H9 (cell line): Measurements from ENCODE around the gene MRLN. TPM values are rescaled to one million over a fixed set of nuclear protein-coding genes. Genes with fewer than 3 reads are reported as not detected.
A peak's percentile ranks its signal among the peaks of the same experiment; 100 is the strongest.

Experiments used
- DNase-seq: peaks from one replicate; pipeline ENCODE4 v3.0.0-alpha.2; 2017
- H2AFZ ChIP-seq: one replicate; pipeline ENCODE4 v1.6.1; 2013; ENCODE audit warnings: mild to moderate bottlenecking, low read length, control low read depth, moderate library complexity
- H2AK5ac ChIP-seq: 2 replicates; pipeline ENCODE4 v1.6.1; 2013; ENCODE audit warnings: low read length, control low read depth, mixed read lengths; ENCODE audit not compliant: insufficient read length
- H2BK120ac ChIP-seq: one replicate; pipeline ENCODE4 v1.6.1; 2013; ENCODE audit warnings: low read depth, mild to moderate bottlenecking, low read length, control low read depth, inconsistent platforms; ENCODE audit not compliant: poor library complexity, severe bottlenecking
- H2BK12ac ChIP-seq: 2 replicates; pipeline ENCODE4 v1.6.1; 2013; ENCODE audit warnings: low read length, control low read depth, mixed read lengths, low read depth; ENCODE audit not compliant: insufficient read length
- H2BK15ac ChIP-seq: 2 replicates; pipeline ENCODE4 v1.6.1; 2013; ENCODE audit warnings: low read depth, low read length, control low read depth
- H2BK20ac ChIP-seq: one replicate; pipeline ENCODE4 v1.6.1; 2013; ENCODE audit warnings: low read depth, mild to moderate bottlenecking, low read length, control low read depth, inconsistent platforms; ENCODE audit not compliant: poor library complexity, severe bottlenecking
- H2BK5ac ChIP-seq: 2 replicates; pipeline ENCODE4 v1.6.1; 2013; ENCODE audit warnings: low read length, control low read depth, mixed read lengths; ENCODE audit not compliant: insufficient read length
- H3K14ac ChIP-seq: 2 replicates; pipeline ENCODE4 v1.6.1; 2013; ENCODE audit warnings: low read length, control low read depth; ENCODE audit not compliant: insufficient read depth
- H3K18ac ChIP-seq: 2 replicates; pipeline ENCODE4 v1.6.1; 2013; ENCODE audit warnings: low read depth, mild to moderate bottlenecking, mixed read lengths, low read length, control low read depth; ENCODE audit not compliant: insufficient read length
- H3K23ac ChIP-seq: 2 replicates; pipeline ENCODE4 v1.6.1; 2013; ENCODE audit warnings: low read length, control low read depth, mixed read lengths, low read depth; ENCODE audit not compliant: insufficient read length
- H3K23me2 ChIP-seq: 2 replicates; pipeline ENCODE4 v1.6.1; 2013; ENCODE audit warnings: low read depth, mild to moderate bottlenecking, mixed read lengths, low read length, control low read depth; ENCODE audit not compliant: insufficient read length, poor library complexity, severe bottlenecking
- H3K27ac ChIP-seq: 2 replicates; pipeline ENCODE4 v1.5.1; 2013; ENCODE audit warnings: low read length, control low read depth, mixed read lengths, low read depth; ENCODE audit not compliant: insufficient read length
- H3K27me3 ChIP-seq: 2 replicates; pipeline ENCODE4 v1.6.1; 2013; ENCODE audit warnings: low read length, control low read depth, inconsistent platforms; ENCODE audit not compliant: insufficient read depth
- H3K4ac ChIP-seq: 2 replicates; pipeline ENCODE4 v1.6.1; 2013; ENCODE audit warnings: low read depth, mild to moderate bottlenecking, control low read depth, inconsistent platforms, low read length, moderate library complexity
- H3K4me1 ChIP-seq: 2 replicates; pipeline ENCODE4 v1.6.1; 2013; ENCODE audit warnings: low read length, control low read depth, inconsistent platforms; ENCODE audit not compliant: insufficient read depth
- H3K4me2 ChIP-seq: 2 replicates; pipeline ENCODE4 v1.6.1; 2013; ENCODE audit warnings: low read length, control low read depth, mixed read lengths; ENCODE audit not compliant: insufficient read length, insufficient read depth
- H3K56ac ChIP-seq: 2 replicates; pipeline ENCODE4 v1.6.1; 2013; ENCODE audit warnings: low read depth, mild to moderate bottlenecking, mixed read lengths, low read length, control low read depth; ENCODE audit not compliant: insufficient read length
- H3K79me1 ChIP-seq: 2 replicates; pipeline ENCODE4 v1.6.1; 2013; ENCODE audit warnings: low read depth, mild to moderate bottlenecking, moderate library complexity, low read length, control low read depth, inconsistent platforms; ENCODE audit not compliant: insufficient read depth, poor library complexity, severe bottlenecking
- H3K79me2 ChIP-seq: 2 replicates; pipeline ENCODE4 v1.6.1; 2013; ENCODE audit warnings: low read length, control low read depth, inconsistent platforms; ENCODE audit not compliant: insufficient read depth
- H3K9ac ChIP-seq: 2 replicates; pipeline ENCODE4 v1.6.1; 2013; ENCODE audit warnings: low read length, control low read depth, mixed read lengths; ENCODE audit not compliant: insufficient read length; ENCODE audit errors: extremely low read depth
- H3K9me3 ChIP-seq: one replicate; pipeline ENCODE4 v1.6.1; 2013; ENCODE audit warnings: low read depth, low read length, inconsistent platforms; ENCODE audit not compliant: control insufficient read depth
- H3T11ph ChIP-seq: one replicate; pipeline ENCODE4 v1.6.1; 2013; ENCODE audit warnings: mild to moderate bottlenecking, low read length, control low read depth, inconsistent platforms
- H4K20me1 ChIP-seq: one replicate; pipeline ENCODE4 v1.6.1; 2013; ENCODE audit not compliant: control insufficient read depth, insufficient read length, insufficient read depth
- H4K5ac ChIP-seq: 2 replicates; pipeline ENCODE4 v1.6.1; 2013; ENCODE audit warnings: low read depth, mild to moderate bottlenecking, mixed read lengths, low read length, control low read depth; ENCODE audit not compliant: insufficient read length
- H4K8ac ChIP-seq: replicated peaks from 2 replicates; pipeline ENCODE4 v1.6.1; 2013; ENCODE audit warnings: low read length, control low read depth, mixed read lengths, low read depth; ENCODE audit not compliant: insufficient read length
- H4K91ac ChIP-seq: 2 replicates; pipeline ENCODE4 v1.6.1; 2013; ENCODE audit warnings: low read depth, mild to moderate bottlenecking, moderate library complexity, mixed read lengths, low read length, control low read depth; ENCODE audit not compliant: insufficient read length
- H3K27ac Mint-ChIP-seq, 3 experiments: 2 replicates in 2 of 3; 3 replicates in 1 of 3; pipeline ENCODE4 v1.8.0; 2020 to 2021; ENCODE audit warnings: mixed read lengths in 3 of 3, mild to moderate bottlenecking in 1 of 3, moderate library complexity in 1 of 3
- H3K27me3 Mint-ChIP-seq: 2 replicates; pipeline ENCODE4 v1.8.0; 2021; ENCODE audit warnings: low read depth, mild to moderate bottlenecking, moderate library complexity, mixed read lengths
- H3K36me3 Mint-ChIP-seq, 3 experiments: 2 replicates in 2 of 3; 3 replicates in 1 of 3; pipeline ENCODE4 v1.8.0; 2020 to 2021; ENCODE audit warnings: low read depth in 3 of 3, mixed read lengths in 3 of 3; ENCODE audit not compliant: insufficient read depth in 1 of 3
- H3K4me1 Mint-ChIP-seq, 2 experiments: 2 replicates each; pipeline ENCODE4 v1.8.0; 2020; ENCODE audit warnings: mixed read lengths in 2 of 2
- H3K4me3 Mint-ChIP-seq, 2 experiments: 2 replicates in 1 of 2; 3 replicates in 1 of 2; pipeline ENCODE4 v1.8.0; 2020 to 2021; ENCODE audit warnings: mild to moderate bottlenecking in 2 of 2, mixed read lengths in 2 of 2, moderate library complexity in 1 of 2
- H3K9me3 Mint-ChIP-seq, 2 experiments: 2 replicates in 1 of 2; 3 replicates in 1 of 2; pipeline ENCODE4 v1.8.0; 2020; ENCODE audit warnings: mild to moderate bottlenecking in 2 of 2, mixed read lengths in 2 of 2, moderate library complexity in 1 of 2
- CTCF ChIP-seq: fragments of 200-600 bp; sonication (generic); conservative IDR thresholded peaks from 3 replicates; pipeline ENCODE4 v1.8.0; 2021; ENCODE audit warnings: antibody characterized with exemption, mild to moderate bottlenecking
- WGBS: extraction: QIAGEN DNeasy Blood & Tissue Kit; methylation state at CpG from one replicate; pipeline ENCODE4 v1.1.7; 2013; ENCODE audit warnings: missing lambda C conversion rate, low lambda C conversion rate, mixed read lengths; ENCODE audit not compliant: insufficient read length; ENCODE audit errors: extremely low coverage; 5-methylcytosine and 5-hydroxymethylcytosine counted together
- total RNA-seq: library from RNA; stranded (reverse); gene quantifications from 2 replicates; pipeline ENCODE4 v1.2.1, GENCODE V29; 2021

The MRLN gene
- total RNA-seq, 1 experiment from 2014 or later, result not detected

GRCh38 chr10:59799421-59799820 lies 46.2 kb upstream of the MRLN start:
- no peak overlapping the region for H2BK20ac ChIP-seq
- no CpG with 5 or more reads among the region's 1 CpG for WGBS
- H4K20me1 ChIP-seq, result no peaks in the 10 kb centered on the region
- H4K5ac ChIP-seq, result no peak overlapping the region
- Mint-ChIP-seq H3K4me1 (peaks cover 4 to 9% of the 10 kb centered on the region in 2 experiments), H3K27me3 (no peaks in the 10 kb centered on the region), H3K4me3 (no peak overlapping the region), H3K36me3 (peaks cover 44 to 85% (median 79%) of the 10 kb centered on the region in 3 experiments), H3K27ac (peak overlapping the region in 2 of 3 experiments; percentile 7 to 41; a peak in 3 of 7 replicates), H3K9me3 (no peaks in the 10 kb centered on the region; a peak in 1 of 5 replicates)
- H3K4ac ChIP-seq, result no peak overlapping the region
- no peak overlapping the region for H3K4me2 ChIP-seq
- no peak overlapping the region for H2BK15ac ChIP-seq
- H3K23me2 ChIP-seq, result no peaks in the 10 kb centered on the region
- H3K79me1 ChIP-seq, result no peaks in the 10 kb centered on the region
- H3K9me3 ChIP-seq, result no peaks in the 10 kb centered on the region
- no peak overlapping the region for H2AK5ac ChIP-seq
- no peak overlapping the region for H3K14ac ChIP-seq
- no peak overlapping the region for H3K56ac ChIP-seq
- H3K27me3 ChIP-seq, result no peaks in the 10 kb centered on the region
- no peak overlapping the region for H2BK120ac ChIP-seq
- no peak for DNase-seq
- no peak overlapping the region for H3K18ac ChIP-seq
- H4K8ac ChIP-seq, result no peak overlapping the region
- no peaks in the 10 kb centered on the region for H3K79me2 ChIP-seq
- H2BK12ac ChIP-seq, result no peak overlapping the region
- H3T11ph ChIP-seq, result no peak overlapping the region
- no peak overlapping the region for H3K27ac ChIP-seq
- H2BK5ac ChIP-seq, result no peak overlapping the region
- no peak overlapping the region for H3K23ac ChIP-seq
- no peak overlapping the region for H3K9ac ChIP-seq
- no peak for TF ChIP-seq CTCF
- no peak overlapping the region for H4K91ac ChIP-seq
- no peak overlapping the region for H2AFZ ChIP-seq
- H3K4me1 ChIP-seq, result peaks cover 3% of the 10 kb centered on the region; the same call in 1 of the 2 replicates
